HG03280 (cell line): ENCODE data around the gene DNAJC18.
"Not testable (repeated sequence)": the region's sequence is repeated elsewhere in the genome, so short reads cannot be mapped to it uniquely, and the experiment has no call there.

Experiments
- ATAC-seq: cut with Tn5 transposase; IDR thresholded peaks from one replicate; pipeline ENCODE4 v1.9.1; 2021; ENCODE audit warnings: mild to moderate bottlenecking, moderate library complexity; ENCODE audit not compliant: unreplicated experiment

DNAJC18 gene

DNA sequence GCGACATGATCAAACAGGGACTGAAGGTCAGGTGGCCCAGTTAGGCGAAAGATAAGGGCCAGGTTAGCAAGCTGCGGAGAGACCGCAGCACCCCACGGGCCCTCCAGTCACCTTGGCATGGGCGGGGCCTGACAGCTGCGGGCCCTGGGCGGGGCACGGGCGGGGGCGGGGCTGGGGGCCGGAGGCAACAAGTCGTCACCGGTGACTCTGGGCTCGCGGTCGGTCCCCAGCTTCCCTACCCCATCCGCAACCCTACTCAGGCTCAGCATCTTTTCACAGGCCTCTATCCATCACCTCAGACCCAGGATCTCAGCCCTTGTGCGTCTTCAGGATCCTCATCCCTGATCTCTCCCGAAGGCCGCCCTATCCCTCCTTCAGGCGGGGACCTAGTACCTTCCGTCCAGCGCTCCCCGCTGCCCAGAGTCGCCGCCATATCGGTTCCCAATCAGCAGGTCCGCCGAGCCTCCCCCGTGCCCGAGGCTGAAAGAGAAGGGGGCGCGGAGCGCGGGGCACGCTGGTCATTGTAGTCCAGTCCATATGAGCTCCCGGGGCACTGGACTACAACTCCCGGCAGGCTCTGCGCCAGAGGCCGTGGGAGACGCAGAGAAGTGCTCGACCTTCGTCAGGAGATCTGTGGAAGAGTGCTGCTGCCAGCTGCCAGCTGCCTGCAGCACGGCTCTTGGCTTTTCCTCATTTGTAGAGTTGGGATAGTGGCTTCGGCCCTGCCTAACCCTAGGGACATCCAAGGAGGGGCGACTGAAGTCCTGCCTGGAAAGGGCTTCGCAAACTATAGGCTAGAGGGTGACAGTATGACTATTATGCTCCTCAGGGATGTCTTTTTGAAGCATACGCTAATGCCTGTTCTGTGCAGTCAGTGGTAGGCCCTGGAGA, at the start of gene DNAJC18:
TSS of gene DNAJC18 (minus strand) at position 513 of the 891 bp plus-strand sequence. CDS start at position 433, 80 bp downstream.
- ATAC-seq = peak; percentile 88

DNA sequence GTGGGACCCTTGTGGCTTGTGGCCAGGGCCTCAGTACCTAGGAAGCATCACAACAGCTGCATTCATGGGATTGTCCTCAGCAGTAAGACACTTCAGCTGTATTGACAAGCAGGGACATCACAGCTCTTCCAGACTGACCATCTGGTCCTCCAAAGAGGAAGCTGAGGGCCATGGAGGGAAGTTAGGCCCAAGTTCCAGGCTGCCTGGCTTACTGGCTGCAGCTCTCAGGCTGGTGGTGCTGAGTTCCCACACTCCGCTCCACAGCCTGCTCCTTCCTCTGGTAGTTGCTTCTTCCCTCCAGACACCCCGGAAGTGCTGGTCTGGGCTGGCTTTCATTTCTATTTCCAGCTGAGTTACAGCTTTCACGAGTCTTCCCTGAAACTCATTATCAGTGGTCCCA, 48.9 kb upstream of the DNAJC18 start:
- no peak for ATAC-seq

- ATAC-seq = no peak
These were observed 46.9 kb upstream of the DNAJC18 start for GRCh38 chr5:139486201-139486600.

- ATAC-seq = not testable (repeated sequence)
These were observed 43.5 kb upstream of the DNAJC18 start for GRCh38 chr5:139482890-139483208.

- ATAC-seq = no peak
These were observed 42.9 kb upstream of the DNAJC18 start, which contains the start of gene STING1 for GRCh38 chr5:139482050-139482889. STING1 (minus strand) TSS chr5:139482758; CDS start chr5:139481704, 1,054 bp downstream.

DNA sequence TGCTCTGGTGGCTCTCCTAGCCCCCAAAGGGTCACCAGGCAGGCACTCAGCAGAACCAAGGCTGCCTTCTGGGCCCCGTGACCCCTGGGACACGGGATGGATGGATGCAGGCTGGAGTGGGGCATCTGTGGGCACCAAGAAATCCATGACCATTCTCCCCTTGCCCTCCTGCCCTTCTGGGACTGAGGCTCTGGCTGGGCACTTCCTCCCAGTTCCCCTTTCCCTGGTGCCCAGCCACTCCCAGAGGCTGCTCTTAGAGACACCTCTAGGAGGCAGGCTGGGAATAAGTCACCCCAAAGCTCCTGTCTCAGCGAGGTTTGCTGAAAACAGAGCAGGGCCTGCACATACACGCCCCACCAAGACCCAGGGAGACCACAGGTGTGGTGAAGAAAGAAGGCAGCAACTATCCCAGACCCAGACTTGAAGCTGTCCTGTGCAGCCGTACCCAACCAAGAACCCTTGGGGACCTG, 42.3 kb upstream of the DNAJC18 start:
- ATAC-seq = no peak

DNA sequence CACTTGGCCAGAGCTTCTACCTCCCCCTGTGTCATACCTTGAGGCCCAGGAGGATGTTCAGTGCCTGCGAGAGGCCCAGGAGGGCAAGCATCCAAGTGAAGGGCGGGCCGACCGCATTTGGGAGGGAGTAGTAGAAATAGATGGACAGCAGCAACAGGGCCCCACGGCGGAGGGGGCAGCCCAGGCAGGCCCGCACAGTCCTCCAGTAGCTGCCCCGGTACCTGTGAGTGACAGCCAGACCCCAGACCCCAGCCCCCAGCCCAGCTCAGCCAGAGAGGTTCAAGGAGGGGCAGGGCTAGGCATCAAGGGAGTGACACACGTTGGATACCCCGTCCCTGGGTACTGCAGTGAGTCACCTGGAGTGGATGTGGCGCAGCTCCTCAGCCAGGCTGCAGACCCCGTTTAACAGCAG, 41.8 kb upstream of the DNAJC18 start:
- no peak for ATAC-seq

- not testable (repeated sequence) for ATAC-seq
These were observed 40.4 kb upstream of the DNAJC18 start for GRCh38 chr5:139479729-139480128.

GRCh38 chr5:139478657-139479423, 39.5 kb upstream of the DNAJC18 start:
- not testable (repeated sequence) for ATAC-seq

- ATAC-seq = no peak
These were observed 36.7 kb upstream of the DNAJC18 start for GRCh38 chr5:139475865-139476617.

- no peak for ATAC-seq
These were observed 35.8 kb upstream of the DNAJC18 start for GRCh38 chr5:139474890-139475791.

GRCh38 chr5:139473565-139473964, 34.2 kb upstream of the DNAJC18 start:
- ATAC-seq = no peak

DNA sequence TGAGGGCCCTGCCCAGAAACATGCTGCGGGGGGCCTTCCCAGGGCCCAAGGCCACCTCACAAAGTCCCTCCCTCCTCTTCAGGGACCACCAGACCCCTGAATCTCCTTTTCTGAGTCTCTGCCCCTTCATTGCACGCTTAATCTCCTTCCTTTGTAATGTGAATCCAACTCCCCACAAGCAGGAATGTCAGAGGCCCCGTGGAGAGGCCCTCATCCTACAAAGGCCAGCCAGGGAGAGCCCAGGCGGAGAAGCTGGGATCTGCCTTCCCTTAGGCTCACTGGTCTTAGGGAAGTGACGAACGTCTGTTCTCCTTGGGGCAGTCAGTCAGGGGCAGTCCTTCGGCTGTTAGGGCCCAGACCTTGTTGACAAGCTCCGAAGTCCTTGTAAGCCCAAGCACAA, 33.8 kb upstream of the DNAJC18 start:
- no peak for ATAC-seq

GRCh38 chr5:139472386-139473030, 33.2 kb upstream of the DNAJC18 start:
- no peak for ATAC-seq

DNA sequence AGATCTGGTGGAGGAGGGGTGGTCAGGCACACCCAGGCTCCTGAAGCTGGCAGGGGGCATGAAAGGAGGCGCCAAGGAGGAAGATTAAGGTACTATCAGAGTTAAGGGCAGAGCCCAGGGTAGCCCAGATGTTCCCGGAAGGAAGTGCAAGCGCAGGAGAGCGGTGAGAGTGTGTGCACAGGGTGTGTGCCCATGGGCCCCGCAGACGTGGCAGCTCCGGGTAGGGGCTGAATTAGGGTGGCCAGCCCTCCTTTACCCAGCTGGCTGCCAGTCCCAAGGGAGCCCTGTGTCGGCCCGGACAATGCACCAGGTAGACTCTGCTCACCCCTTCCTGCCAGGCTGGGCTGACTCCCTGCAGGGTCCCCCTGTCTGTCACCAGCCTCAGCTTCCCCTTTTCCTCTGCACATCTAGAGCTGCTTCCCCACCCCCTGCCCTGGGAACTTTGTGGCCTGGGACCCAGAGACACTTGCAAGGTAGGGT, 31.5 kb upstream of the DNAJC18 start, which contains the start of gene SMIM33:
TSS of gene SMIM33 (plus strand) at position 184 of the 480 bp plus-strand sequence. CDS start at position 302, 118 bp downstream.
- ATAC-seq = no peak

GRCh38 chr5:139468421-139468931, 29.2 kb upstream of the DNAJC18 start:
- no peak for ATAC-seq

DNA sequence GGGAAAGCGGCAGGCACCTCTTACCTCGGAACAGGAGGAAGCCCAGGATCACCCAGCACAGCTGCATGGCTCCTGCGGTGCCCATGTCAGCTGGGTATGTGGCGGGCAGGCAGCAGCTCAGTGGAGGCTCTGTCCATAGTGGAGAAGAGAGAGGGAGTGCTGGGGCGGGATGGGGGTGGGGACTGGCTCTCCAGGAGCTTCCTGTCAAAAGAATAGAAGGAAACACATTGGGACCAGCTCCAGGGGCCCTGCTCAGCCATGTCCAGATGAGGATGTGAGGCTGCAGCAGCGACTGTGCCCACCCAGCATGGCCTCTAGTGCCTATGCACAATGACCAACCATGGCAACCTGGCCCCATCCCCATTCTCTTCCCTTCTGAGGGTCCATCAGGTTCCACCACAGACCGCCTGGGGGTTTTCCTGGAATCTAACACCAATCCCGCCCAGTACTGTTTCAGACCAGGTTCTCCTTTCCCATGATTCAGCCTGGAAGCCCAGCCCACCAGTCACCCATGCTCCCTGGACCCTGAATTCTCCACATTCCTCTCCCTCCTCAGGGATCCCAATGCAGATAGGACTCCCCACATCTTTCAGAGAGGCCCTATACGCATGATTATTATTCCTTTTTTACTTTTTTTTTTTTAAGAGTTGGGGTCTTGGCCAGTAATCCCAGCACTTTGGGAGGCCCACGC, 23.4 kb upstream of the DNAJC18 start, which contains the start of gene ECSCR:
TSS of gene ECSCR (minus strand) at position 158 of the 691 bp plus-strand sequence. CDS start at position 85, 73 bp downstream.
- ATAC-seq = no peak
